Measurements from ENCODE around the gene BCL11B.

BCL11B gene

GRCh38 chr14:99136047-99136400, 136.0 kb downstream of the BCL11B start:
- no peak overlapping the region for H3K4me3 ChIP-seq (replicated peaks; ENCODE audit: low read depth, low read length)
- TF ChIP-seq CTCF (IDR thresholded peaks at IDR 0.05; ENCODE audit: low read depth, low read length, missing control alignments): no peak
- DNase-seq (ENCODE audit: extremely low read depth, low read depth): no peak

- no peak for DNase-seq (ENCODE audit: extremely low read depth, low read depth)
- no peak for TF ChIP-seq CTCF (IDR thresholded peaks at IDR 0.05; ENCODE audit: low read depth, low read length, missing control alignments)
- H3K4me3 ChIP-seq (replicated peaks; ENCODE audit: low read depth, low read length): no peak overlapping the region
Measured at GRCh38 chr14:99134516-99135046, 137.4 kb downstream of the BCL11B start.

GRCh38 chr14:99133636-99134515, 138.1 kb downstream of the BCL11B start:
- no peak overlapping the region for H3K4me3 ChIP-seq (replicated peaks; ENCODE audit: low read depth, low read length)
- no peak for TF ChIP-seq CTCF (IDR thresholded peaks at IDR 0.05; ENCODE audit: low read depth, low read length, missing control alignments)
- DNase-seq (ENCODE audit: extremely low read depth, low read depth): no peak

- DNase-seq (ENCODE audit: extremely low read depth, low read depth): no peak
- no peak for TF ChIP-seq CTCF (IDR thresholded peaks at IDR 0.05; ENCODE audit: low read depth, low read length, missing control alignments)
- no peak overlapping the region for H3K4me3 ChIP-seq (replicated peaks; ENCODE audit: low read depth, low read length)
Measured at GRCh38 chr14:99132821-99133635, 139.0 kb downstream of the BCL11B start.

- TF ChIP-seq CTCF (IDR thresholded peaks at IDR 0.05; ENCODE audit: low read depth, low read length, missing control alignments): no peak
- H3K4me3 ChIP-seq (replicated peaks; ENCODE audit: low read depth, low read length): no peak overlapping the region
- no peak for DNase-seq (ENCODE audit: extremely low read depth, low read depth)
Measured at GRCh38 chr14:99131632-99132271, 140.2 kb downstream of the BCL11B start.

GRCh38 chr14:99129998-99130397, 142.0 kb downstream of the BCL11B start:
- H3K4me3 ChIP-seq (replicated peaks; ENCODE audit: low read depth, low read length): no peak overlapping the region
- no peak for TF ChIP-seq CTCF (IDR thresholded peaks at IDR 0.05; ENCODE audit: low read depth, low read length, missing control alignments)
- DNase-seq (ENCODE audit: extremely low read depth, low read depth): no peak

Measured in HFF-Myc (cell line).